Sigmoid colon (tissue), 4 donors: Measurements from ENCODE around the gene CLSTN1.

Source experiments
- EP300 ChIP-seq, 4 donors: sonication (generic); formaldehyde crosslinking; IDR thresholded peaks; one replicate each; pipeline ENCODE4 v1.6.1; 2017; ENCODE audit warnings: antibody characterized with exemption in 4 of 4
- POLR2A ChIP-seq, 2 donors: fragments of 450-650 bp; IDR thresholded peaks; one replicate each; pipeline ENCODE4 v1.6.1; 2016; ENCODE audit warnings: antibody characterized with exemption in 2 of 2, mild to moderate bottlenecking in 2 of 2, moderate library complexity in 2 of 2
- POLR2AphosphoS5 ChIP-seq, 4 donors: sonication (generic); formaldehyde crosslinking; IDR thresholded peaks; one replicate each; pipeline ENCODE4 v1.6.1; 2017; ENCODE audit warnings: antibody characterized with exemption in 4 of 4
- TF ChIP-seq, protein P1 (sequence below), 4 experiments: fragments of 450-650 bp in 3 of 4; fragments of 200-600 bp in 1 of 4; IDR thresholded peaks; one replicate each; pipeline ENCODE4 v1.5.1; 2016 to 2019; ENCODE audit warnings: antibody characterized with exemption in 4 of 4, mild to moderate bottlenecking in 3 of 4, moderate library complexity in 2 of 4

DNA sequence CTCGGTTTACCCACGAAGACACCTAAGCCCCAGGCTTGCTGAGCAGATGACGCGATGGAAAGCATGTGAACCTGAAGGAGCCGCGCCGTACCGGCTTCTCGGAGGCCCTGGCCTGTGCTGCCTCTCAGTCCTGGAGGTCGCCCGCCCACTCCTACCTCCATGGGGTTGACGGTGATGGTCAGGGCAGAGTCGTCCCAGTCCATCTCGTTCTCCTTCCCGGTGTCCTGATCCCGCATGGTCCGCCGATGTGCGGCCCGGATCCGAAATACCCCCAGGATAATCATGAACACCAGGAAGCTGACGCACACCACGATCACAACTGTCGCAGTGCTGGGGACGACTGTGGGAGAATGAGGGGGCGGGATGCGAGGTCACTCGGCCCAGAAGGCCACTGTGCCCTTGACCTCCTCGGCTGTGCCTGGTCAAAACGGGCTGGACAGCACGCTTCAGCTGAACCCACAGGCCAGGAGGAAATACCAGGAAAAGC lies 92.7 kb downstream of the CLSTN1 start:
- TF ChIP-seq, protein P1, sequence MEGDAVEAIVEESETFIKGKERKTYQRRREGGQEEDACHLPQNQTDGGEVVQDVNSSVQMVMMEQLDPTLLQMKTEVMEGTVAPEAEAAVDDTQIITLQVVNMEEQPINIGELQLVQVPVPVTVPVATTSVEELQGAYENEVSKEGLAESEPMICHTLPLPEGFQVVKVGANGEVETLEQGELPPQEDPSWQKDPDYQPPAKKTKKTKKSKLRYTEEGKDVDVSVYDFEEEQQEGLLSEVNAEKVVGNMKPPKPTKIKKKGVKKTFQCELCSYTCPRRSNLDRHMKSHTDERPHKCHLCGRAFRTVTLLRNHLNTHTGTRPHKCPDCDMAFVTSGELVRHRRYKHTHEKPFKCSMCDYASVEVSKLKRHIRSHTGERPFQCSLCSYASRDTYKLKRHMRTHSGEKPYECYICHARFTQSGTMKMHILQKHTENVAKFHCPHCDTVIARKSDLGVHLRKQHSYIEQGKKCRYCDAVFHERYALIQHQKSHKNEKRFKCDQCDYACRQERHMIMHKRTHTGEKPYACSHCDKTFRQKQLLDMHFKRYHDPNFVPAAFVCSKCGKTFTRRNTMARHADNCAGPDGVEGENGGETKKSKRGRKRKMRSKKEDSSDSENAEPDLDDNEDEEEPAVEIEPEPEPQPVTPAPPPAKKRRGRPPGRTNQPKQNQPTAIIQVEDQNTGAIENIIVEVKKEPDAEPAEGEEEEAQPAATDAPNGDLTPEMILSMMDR (IDR thresholded peaks at IDR 0.05): no peak
- no peak for TF ChIP-seq POLR2AphosphoS5 (IDR thresholded peaks at IDR 0.05)
- no peak for TF ChIP-seq POLR2A (IDR thresholded peaks at IDR 0.05)
- no peak for TF ChIP-seq EP300 (IDR thresholded peaks at IDR 0.05)
